SK-N-SH (cell line): ENCODE measurements around the gene CLMP. TPM values are rescaled to one million over a fixed set of nuclear protein-coding genes. Genes with fewer than 3 reads are reported as not detected.

Experiments used
- CTCF ChIA-PET: fragments of 300-600, 350-600 bp; formaldehyde crosslinking; extraction: SDS; loops from one replicate; lab custom pipeline; 2021; lab: Yijun Ruan, JAX
- POLR2A ChIA-PET: fragments of 350-600 bp; sonication (Branson Sonifier 250); formaldehyde crosslinking; extraction: SDS; loops from one replicate; lab custom pipeline; 2020; ENCODE audit warnings: antibody characterized with exemption, inconsistent platforms; lab: Yijun Ruan, JAX
- DNase-seq: peaks from one replicate; pipeline ENCODE4 v3.0.0; 2012
- H2AFZ ChIP-seq: fragments of 200-600 bp; sonication (generic); 2 replicates; pipeline ENCODE4 v1.8.1; 2016; ENCODE audit warnings: antibody characterized with exemption, mild to moderate bottlenecking, low read depth
- H3F3A ChIP-seq: fragments of 200-600 bp; sonication (generic); replicated peaks from 2 replicates; pipeline ENCODE3; 2016; ENCODE audit warnings: antibody characterized with exemption, mild to moderate bottlenecking; ENCODE audit not compliant: insufficient read depth
- H3K27ac ChIP-seq, 2 experiments: fragments of 200-500 bp in 1 of 2; fragments of 200-600 bp in 1 of 2; sonication (Bioruptor generic) in 1 of 2; sonication (generic), shearing (Covaris generic) in 1 of 2; 2 replicates each; pipeline versions ENCODE4 v1.5.1 to v1.6.1; 2014 to 2016; ENCODE audit warnings: low read depth in 2 of 2, inconsistent platforms in 1 of 2, low read length in 1 of 2, mild to moderate bottlenecking in 1 of 2, mixed read lengths in 1 of 2
- H3K27me3 ChIP-seq: fragments of 200-600 bp; sonication (generic), shearing (Covaris generic); 2 replicates; pipeline ENCODE4 v1.6.1; 2016; ENCODE audit warnings: mixed run types; ENCODE audit not compliant: insufficient read depth
- H3K36me3 ChIP-seq, 2 experiments: fragments of 200-500 bp in 1 of 2; fragments of 200-600 bp in 1 of 2; sonication (Bioruptor generic) in 1 of 2; sonication (generic) in 1 of 2; replicated peaks in 1 of 2; 2 replicates each; pipeline versions ENCODE3 to v1.5.1; 2014 to 2016; ENCODE audit warnings: low read length in 1 of 2, mild to moderate bottlenecking in 1 of 2; ENCODE audit not compliant: insufficient read depth in 2 of 2, control insufficient read depth in 1 of 2
- H3K4me1 ChIP-seq, 2 experiments: fragments of 200-500 bp in 1 of 2; fragments of 200-600 bp in 1 of 2; sonication (Bioruptor generic) in 1 of 2; sonication (generic), shearing (Covaris generic) in 1 of 2; 2 replicates each; pipeline versions ENCODE4 v1.5.1 to v1.6.1; 2014 to 2016; ENCODE audit warnings: low read depth in 1 of 2, low read length in 1 of 2, mixed run types in 1 of 2; ENCODE audit not compliant: insufficient read depth in 2 of 2, control insufficient read depth in 1 of 2
- H3K4me2 ChIP-seq: fragments of 200-600 bp; sonication (generic), shearing (Covaris generic); 2 replicates; pipeline ENCODE4 v1.6.1; 2017; ENCODE audit warnings: mixed run types
- H3K4me3 ChIP-seq, 2 experiments: fragments of 200-500 bp in 1 of 2; fragments of 200-600 bp in 1 of 2; sonication (Bioruptor generic) in 1 of 2; sonication (generic), shearing (Covaris generic) in 1 of 2; 2 replicates each; pipeline versions ENCODE4 v1.5.1 to v1.8.1; 2014 to 2016; ENCODE audit warnings: low read depth in 2 of 2, inconsistent platforms in 1 of 2, low read length in 1 of 2, mild to moderate bottlenecking in 1 of 2, mixed read lengths in 1 of 2, moderate library complexity in 1 of 2
- H3K79me2 ChIP-seq: fragments of 200-600 bp; sonication (generic); 2 replicates; pipeline ENCODE4 v1.8.1; 2017; ENCODE audit warnings: mild to moderate bottlenecking; ENCODE audit not compliant: insufficient read depth
- H3K9ac ChIP-seq: fragments of 200-600 bp; sonication (generic); 2 replicates; pipeline ENCODE4 v1.6.1; 2017; ENCODE audit warnings: mixed run types
- H3K9me2 ChIP-seq: fragments of 200-600 bp; sonication (generic); 2 replicates; pipeline ENCODE4 v1.6.1; 2017; ENCODE audit warnings: mixed run types
- H3K9me3 ChIP-seq: fragments of 200-600 bp; sonication (generic); 2 replicates; pipeline ENCODE4 v1.6.1; 2017; ENCODE audit warnings: mixed run types, mild to moderate bottlenecking, moderate library complexity
- H4K20me1 ChIP-seq: fragments of 200-600 bp; sonication (generic); 2 replicates; pipeline ENCODE4 v1.6.1; 2017; ENCODE audit warnings: mild to moderate bottlenecking, mixed run types; ENCODE audit not compliant: insufficient read depth
- ELF1 ChIP-seq: IDR thresholded peaks from 2 replicates; pipeline ENCODE4 v1.4.0; 2012
- EP300 ChIP-seq, 2 experiments: IDR thresholded peaks; 2 replicates each; pipeline versions ENCODE4 v1.4.0 to v1.6.1; 2012; ENCODE audit warnings: borderline replicate concordance in 1 of 2, low read depth in 1 of 2, low read length in 1 of 2
- EZH2phosphoT487 ChIP-seq: fragments of 200-600 bp; sonication (generic); IDR thresholded peaks from 2 replicates; pipeline ENCODE4 v1.6.1; 2017; ENCODE audit warnings: low read depth, mixed run types, mild to moderate bottlenecking, antibody characterized with exemption, moderate library complexity, borderline replicate concordance
- FOXJ3 ChIP-seq: sonication (generic); formaldehyde crosslinking; IDR thresholded peaks from 2 replicates; pipeline ENCODE4 v1.5.1; 2020; ENCODE audit warnings: mild to moderate bottlenecking, missing genetic modification reagents
- MEF2A ChIP-seq: IDR thresholded peaks from 2 replicates; pipeline ENCODE4 v1.4.0; 2012; ENCODE audit warnings: low read depth, borderline replicate concordance
- MXI1 ChIP-seq: IDR thresholded peaks from 2 replicates; pipeline ENCODE4 v1.6.1; 2012; ENCODE audit warnings: mild to moderate bottlenecking, low read depth, low read length, improper control_type of control experiment
- SMC3 ChIP-seq: IDR thresholded peaks from 2 replicates; pipeline ENCODE4 v1.6.1; 2012; ENCODE audit warnings: low read depth, low read length, improper control_type of control experiment
- YY1 ChIP-seq: IDR thresholded peaks from 2 replicates; pipeline ENCODE4 v1.4.0; 2012; ENCODE audit warnings: low read depth, mild to moderate bottlenecking
- WGBS: methylation state at CpG from one replicate; pipeline ENCODE4 v1.1.6; 2017; ENCODE audit warnings: low lambda C conversion rate; 5-methylcytosine and 5-hydroxymethylcytosine counted together
- polyA plus RNA-seq, 3 experiments: library from polyadenylated mRNA; depleted of rRNA; stranded (reverse); fragments of >200 nt; gene quantifications; 2 replicates each; pipeline ENCODE4 v1.2.3, GENCODE V29; 2012
- TF ChIP-seq, protein P1 (sequence below): IDR thresholded peaks from 2 replicates; pipeline ENCODE4 v1.4.0; 2012; ENCODE audit warnings: low read depth, borderline replicate concordance
- TF ChIP-seq, protein P2 (sequence below): IDR thresholded peaks from 2 replicates; pipeline ENCODE4 v1.4.0; 2012; ENCODE audit warnings: low read depth
- TF ChIP-seq, protein P3 (sequence below): IDR thresholded peaks from 2 replicates; pipeline ENCODE4; 2012
- TF ChIP-seq, protein P4 (sequence below): fragments of 150-350 bp; IDR thresholded peaks from 2 replicates; pipeline ENCODE4 v1.6.1; 2016; ENCODE audit warnings: mild to moderate bottlenecking, low read depth, low read length
- TF ChIP-seq, protein P5 (sequence below): IDR thresholded peaks from 2 replicates; pipeline ENCODE4 v1.6.1; 2012; ENCODE audit warnings: mild to moderate bottlenecking, low read depth, low read length, moderate library complexity

CLMP gene
- polyA plus RNA-seq, 1 of the 3 experiments (the other 2 are of a cell fraction) = 61.9 TPM

DNA sequence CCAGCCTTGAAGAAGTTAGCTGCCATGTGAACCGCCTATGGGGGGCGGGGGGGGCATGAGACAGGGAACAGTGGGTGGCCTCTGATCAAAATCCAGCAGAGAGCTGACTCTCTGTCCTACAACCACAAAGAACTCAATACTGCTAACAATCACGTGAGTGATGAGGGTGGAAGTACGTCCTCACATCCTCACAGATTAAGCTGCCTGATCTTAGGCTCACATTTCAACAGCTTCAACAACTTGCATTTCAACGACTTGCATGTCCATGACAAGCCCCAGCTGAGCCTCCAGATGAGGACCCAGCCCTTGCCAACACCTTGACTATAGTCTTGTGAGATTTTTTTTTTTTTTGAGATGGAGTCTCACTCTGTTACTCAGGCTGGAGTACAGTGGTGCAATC, 51.6 kb downstream of the CLMP start (continued):
- TF ChIP-seq, protein P1, sequence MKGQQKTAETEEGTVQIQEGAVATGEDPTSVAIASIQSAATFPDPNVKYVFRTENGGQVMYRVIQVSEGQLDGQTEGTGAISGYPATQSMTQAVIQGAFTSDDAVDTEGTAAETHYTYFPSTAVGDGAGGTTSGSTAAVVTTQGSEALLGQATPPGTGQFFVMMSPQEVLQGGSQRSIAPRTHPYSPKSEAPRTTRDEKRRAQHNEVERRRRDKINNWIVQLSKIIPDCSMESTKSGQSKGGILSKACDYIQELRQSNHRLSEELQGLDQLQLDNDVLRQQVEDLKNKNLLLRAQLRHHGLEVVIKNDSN = no peak
- no peak for TF ChIP-seq ELF1

DNA sequence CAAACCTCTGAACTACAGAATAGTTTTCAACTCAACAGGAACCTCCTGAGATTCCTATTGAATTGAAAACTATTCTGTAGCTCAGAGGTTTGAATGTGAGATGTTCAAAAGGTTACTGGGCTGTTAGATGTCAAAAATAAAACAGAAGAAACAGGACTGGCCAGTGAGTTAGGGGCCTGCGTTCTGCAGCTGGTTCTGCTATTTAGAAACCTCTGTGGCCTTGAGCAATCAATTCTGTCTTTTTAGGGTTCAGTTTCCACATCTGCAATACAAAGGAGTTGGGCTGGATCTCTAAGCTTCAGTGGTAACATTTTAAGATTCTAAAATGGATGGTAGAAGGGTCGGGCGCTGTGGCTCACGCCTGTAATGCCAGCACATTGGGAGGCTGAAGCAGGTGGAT, 55.8 kb downstream of the CLMP start:
- H3K36me3 ChIP-seq = peaks cover 0 to 5% of the 10 kb centered on the region in 2 experiments
- no peak for DNase-seq
- H3K9ac ChIP-seq = no peak overlapping the region
- CTCF ChIA-PET = interaction anchor here (0.9 to 3.6 kb wide), 5 partner anchors 26 to 122 kb away, joined by 3 to 26 read pairs (median 5); no protein-coding TSS in a partner anchor
- H3K27me3 ChIP-seq = no peaks in the 10 kb centered on the region
- H3K79me2 ChIP-seq = peaks cover 55% of the 10 kb centered on the region
- no peak overlapping the region for H3K4me2 ChIP-seq
- POLR2A ChIA-PET = no interaction called here
- H3K4me3 ChIP-seq = no peak overlapping the region
- H3K27ac ChIP-seq = peak overlapping the region in 1 of 2 experiments; percentile 99; a peak in 2 of 4 replicates
- H2AFZ ChIP-seq = no peak overlapping the region
- H4K20me1 ChIP-seq = no peaks in the 10 kb centered on the region
- peaks cover 44% of the 10 kb centered on the region for H3F3A ChIP-seq
- TF ChIP-seq MEF2A (no peak), SMC3 (no peak)
- TF ChIP-seq, protein P2, sequence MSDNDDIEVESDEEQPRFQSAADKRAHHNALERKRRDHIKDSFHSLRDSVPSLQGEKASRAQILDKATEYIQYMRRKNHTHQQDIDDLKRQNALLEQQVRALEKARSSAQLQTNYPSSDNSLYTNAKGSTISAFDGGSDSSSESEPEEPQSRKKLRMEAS = no peak
- TF ChIP-seq, all 33 proteins: peak for 0
- no peaks in the 10 kb centered on the region for H3K9me2 ChIP-seq
- peaks cover 14 to 42% of the 10 kb centered on the region in 2 experiments for H3K4me1 ChIP-seq
- 92% methylated on average over 4 of the region's 4 CpGs for WGBS
- H3K9me3 ChIP-seq = no peaks in the 10 kb centered on the region

DNA sequence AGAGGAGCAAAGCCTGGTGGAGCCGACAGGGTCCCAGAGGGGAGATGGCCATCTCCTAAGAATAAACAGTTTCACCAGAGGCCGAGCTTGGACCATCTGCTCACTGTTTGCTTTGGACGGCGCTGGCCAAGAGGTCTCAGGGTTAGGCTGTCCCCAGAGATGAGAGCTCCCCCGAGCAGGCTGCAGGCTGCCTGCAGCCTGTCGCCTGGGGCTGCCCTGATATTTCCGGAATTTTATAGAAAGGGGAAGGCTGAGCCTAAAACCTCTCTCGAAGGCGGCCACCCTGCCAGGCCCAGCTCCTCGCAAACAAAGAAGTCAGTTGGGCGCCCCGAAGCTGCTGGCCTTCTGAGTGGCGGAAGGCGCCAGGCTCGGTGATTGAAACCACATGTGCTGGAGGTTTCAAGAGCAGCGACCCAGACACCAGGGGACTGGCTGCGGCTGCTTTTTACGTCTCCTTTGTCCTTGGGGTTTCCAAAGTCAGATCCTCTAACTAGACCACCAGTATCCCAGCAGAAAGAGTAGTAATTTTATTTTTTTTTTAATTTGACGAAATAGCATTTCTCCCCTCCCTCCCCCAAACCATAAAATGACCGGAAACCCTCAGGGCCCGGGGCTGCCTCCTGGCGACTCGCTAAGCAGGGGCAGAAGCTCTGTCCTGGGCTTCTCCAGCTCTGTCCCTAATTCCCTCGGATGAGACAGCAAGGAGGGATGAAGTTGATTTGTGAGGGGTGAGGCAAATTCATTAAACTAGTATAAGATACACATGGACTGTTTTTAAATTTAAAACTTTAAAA, 57.4 kb downstream of the CLMP start:
- Histone ChIP-seq H3K9me2 (no peaks in the 10 kb centered on the region), H4K20me1 (no peaks in the 10 kb centered on the region), H3K79me2 (peaks cover 55% of the 10 kb centered on the region), H3K27ac (peak overlapping the region in 1 of 2 experiments; percentile 99; a peak in 2 of 4 replicates), H2AFZ (peak overlapping the region; percentile 83), H3K36me3 (no peaks in the 10 kb centered on the region), H3K4me3 (peak overlapping the region; percentile 6 to 40; a peak in 1 of 4 replicates), H3K4me1 (peaks cover 14 to 52% of the 10 kb centered on the region in 2 experiments), H3F3A (peaks cover 49% of the 10 kb centered on the region), H3K9ac (peak overlapping the region; percentile 79), H3K4me2 (peak overlapping the region; percentile 81), H3K9me3 (no peaks in the 10 kb centered on the region), H3K27me3 (no peaks in the 10 kb centered on the region)
- CTCF ChIA-PET = interaction anchor here (1.2 to 3.6 kb wide), 4 partner anchors 26 to 124 kb away, joined by 4 to 26 read pairs (median 13); no protein-coding TSS in a partner anchor
- POLR2A ChIA-PET = interaction anchor here (0.9 to 2.0 kb wide), 13 partner anchors 8 to 124 kb away, joined by 3 to 26 read pairs (median 4); partner anchors contain the start of gene CLMP
- DNase-seq = peak; percentile 85
- WGBS = 7% methylated on average over 13 of the region's 24 CpGs
- TF ChIP-seq SMC3 (0 out of 2 replicates have a peak, but pooled peaks have one; percentile 8), YY1 (no peak), MXI1 (peak; percentile 73; the same call in 1 of the 2 replicates), FOXJ3 (CRISPR knock-in tag) (no peak), EZH2phosphoT487 (no peak), EP300 (IDR thresholded peaks at IDR 0.05; ENCODE audit: borderline replicate concordance in 1 of 2, low read depth in 1 of 2, low read length in 1 of 2) (peak; percentile 46 to 70; a peak in 3 of 4 replicates)
- TF ChIP-seq, protein P2 = peak; percentile 95
- TF ChIP-seq, protein P3, sequence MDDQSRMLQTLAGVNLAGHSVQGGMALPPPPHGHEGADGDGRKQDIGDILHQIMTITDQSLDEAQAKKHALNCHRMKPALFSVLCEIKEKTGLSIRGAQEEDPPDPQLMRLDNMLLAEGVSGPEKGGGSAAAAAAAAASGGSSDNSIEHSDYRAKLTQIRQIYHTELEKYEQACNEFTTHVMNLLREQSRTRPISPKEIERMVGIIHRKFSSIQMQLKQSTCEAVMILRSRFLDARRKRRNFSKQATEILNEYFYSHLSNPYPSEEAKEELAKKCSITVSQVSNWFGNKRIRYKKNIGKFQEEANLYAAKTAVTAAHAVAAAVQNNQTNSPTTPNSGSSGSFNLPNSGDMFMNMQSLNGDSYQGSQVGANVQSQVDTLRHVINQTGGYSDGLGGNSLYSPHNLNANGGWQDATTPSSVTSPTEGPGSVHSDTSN = peak; percentile 49
- TF ChIP-seq, protein P4, sequence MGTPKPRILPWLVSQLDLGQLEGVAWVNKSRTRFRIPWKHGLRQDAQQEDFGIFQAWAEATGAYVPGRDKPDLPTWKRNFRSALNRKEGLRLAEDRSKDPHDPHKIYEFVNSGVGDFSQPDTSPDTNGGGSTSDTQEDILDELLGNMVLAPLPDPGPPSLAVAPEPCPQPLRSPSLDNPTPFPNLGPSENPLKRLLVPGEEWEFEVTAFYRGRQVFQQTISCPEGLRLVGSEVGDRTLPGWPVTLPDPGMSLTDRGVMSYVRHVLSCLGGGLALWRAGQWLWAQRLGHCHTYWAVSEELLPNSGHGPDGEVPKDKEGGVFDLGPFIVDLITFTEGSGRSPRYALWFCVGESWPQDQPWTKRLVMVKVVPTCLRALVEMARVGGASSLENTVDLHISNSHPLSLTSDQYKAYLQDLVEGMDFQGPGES = no peak
- TF ChIP-seq, protein P5, sequence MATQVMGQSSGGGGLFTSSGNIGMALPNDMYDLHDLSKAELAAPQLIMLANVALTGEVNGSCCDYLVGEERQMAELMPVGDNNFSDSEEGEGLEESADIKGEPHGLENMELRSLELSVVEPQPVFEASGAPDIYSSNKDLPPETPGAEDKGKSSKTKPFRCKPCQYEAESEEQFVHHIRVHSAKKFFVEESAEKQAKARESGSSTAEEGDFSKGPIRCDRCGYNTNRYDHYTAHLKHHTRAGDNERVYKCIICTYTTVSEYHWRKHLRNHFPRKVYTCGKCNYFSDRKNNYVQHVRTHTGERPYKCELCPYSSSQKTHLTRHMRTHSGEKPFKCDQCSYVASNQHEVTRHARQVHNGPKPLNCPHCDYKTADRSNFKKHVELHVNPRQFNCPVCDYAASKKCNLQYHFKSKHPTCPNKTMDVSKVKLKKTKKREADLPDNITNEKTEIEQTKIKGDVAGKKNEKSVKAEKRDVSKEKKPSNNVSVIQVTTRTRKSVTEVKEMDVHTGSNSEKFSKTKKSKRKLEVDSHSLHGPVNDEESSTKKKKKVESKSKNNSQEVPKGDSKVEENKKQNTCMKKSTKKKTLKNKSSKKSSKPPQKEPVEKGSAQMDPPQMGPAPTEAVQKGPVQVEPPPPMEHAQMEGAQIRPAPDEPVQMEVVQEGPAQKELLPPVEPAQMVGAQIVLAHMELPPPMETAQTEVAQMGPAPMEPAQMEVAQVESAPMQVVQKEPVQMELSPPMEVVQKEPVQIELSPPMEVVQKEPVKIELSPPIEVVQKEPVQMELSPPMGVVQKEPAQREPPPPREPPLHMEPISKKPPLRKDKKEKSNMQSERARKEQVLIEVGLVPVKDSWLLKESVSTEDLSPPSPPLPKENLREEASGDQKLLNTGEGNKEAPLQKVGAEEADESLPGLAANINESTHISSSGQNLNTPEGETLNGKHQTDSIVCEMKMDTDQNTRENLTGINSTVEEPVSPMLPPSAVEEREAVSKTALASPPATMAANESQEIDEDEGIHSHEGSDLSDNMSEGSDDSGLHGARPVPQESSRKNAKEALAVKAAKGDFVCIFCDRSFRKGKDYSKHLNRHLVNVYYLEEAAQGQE = no peak; the same call in 1 of the 2 replicates
- TF ChIP-seq, protein P1 = no peak
